HG02642 (cell line): Measurements from ENCODE around the gene GPR32.
"Not testable (repeated sequence)": the region's sequence is repeated elsewhere in the genome, so short reads cannot be mapped to it uniquely, and the experiment has no call there.

Source experiments
- ATAC-seq: cut with Tn5 transposase; IDR thresholded peaks from one replicate; pipeline ENCODE4 v1.9.1; 2021; ENCODE audit warnings: mild to moderate bottlenecking; ENCODE audit not compliant: unreplicated experiment, poor library complexity

The GPR32 gene

GRCh38 chr19:50797781-50798658, 27.8 kb downstream of the GPR32 start:
- no peak for ATAC-seq

DNA sequence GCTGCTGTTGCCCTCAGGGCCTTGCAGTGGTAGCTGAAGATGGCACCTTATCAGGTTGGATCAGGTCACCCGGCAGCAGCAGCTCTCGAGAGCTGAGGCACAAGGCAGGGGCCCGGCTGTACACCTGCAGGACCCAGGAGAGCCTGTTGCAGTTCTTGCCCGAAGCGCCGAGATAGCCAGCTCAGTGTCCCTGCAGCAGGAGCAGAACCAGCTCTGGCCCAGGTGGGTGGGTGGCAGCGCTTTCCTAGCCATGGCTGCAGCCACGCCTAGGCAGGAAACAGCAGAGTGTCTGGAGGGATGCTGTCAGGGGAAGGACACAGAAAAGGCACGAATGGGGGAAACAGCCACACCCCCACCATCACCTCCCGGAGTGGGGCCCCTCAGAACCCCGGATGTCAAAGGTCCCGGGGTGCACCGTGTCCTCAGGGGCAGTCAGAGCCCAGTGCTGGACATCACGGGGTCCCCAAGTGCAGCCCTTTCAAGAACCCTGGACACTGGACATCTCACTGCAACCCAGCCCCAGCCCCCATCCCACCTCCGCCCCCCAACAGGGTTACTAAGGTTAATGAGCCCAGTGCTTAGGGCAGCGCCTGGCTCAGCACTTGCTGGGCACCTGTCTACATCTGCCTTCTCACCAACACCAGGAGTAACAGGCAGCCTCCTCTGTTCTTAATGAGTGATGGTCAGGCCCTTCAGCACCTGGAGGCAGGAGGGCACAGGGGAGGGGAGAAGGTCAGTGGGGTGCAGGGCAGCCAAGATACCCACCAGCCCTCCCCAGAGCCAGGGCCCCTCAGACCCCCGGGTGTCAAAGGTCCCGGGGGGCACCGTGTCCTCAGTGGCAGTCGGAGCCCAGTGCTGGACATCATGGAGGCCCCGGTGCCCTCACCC, 28.6 kb downstream of the GPR32 start:
- no peak for ATAC-seq

DNA sequence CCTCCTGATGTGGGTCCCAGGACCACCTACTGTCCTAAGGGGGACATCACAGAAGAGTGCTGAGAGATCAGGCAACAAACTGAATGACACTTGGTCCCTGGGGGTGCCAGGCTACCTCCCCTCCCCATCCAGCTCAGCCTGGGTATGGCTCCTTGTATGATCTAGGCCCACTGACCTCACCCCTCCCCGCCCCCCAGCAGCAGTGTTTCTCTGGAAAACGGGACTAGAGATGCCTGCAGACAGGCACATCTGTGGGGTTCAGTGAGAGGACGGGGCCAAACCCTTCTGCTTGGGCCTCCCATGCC, 29.2 kb downstream of the GPR32 start:
- no peak for ATAC-seq

DNA sequence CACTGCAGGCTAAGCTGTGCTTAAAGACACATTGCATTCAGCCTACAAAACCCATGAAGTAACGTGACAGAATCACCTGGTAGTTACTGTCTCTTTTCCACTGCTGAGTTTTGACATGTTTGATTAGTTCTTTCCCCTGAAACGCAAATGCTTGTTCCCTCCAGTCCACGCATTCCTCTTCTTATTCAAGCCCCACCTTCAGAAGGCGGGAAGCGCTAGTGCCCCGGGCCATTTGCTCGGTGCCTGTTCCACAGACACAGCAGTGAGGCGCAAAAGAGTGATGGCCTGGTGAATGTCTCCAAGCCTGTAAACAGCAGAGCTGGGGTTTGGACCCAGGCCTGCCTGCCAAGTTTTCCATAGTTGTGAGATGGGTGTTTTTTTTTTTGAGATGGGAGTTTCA, 30.8 kb downstream of the GPR32 start:
- no peak for ATAC-seq

- no peak for ATAC-seq
Observed at GRCh38 chr19:50803633-50804419, 33.6 kb downstream of the GPR32 start.

- peak; percentile 94 for ATAC-seq
Observed at GRCh38 chr19:50804420-50805272, 34.4 kb downstream of the GPR32 start.

- no peak for ATAC-seq
Observed at GRCh38 chr19:50808856-50809255, 38.6 kb downstream of the GPR32 start.

DNA sequence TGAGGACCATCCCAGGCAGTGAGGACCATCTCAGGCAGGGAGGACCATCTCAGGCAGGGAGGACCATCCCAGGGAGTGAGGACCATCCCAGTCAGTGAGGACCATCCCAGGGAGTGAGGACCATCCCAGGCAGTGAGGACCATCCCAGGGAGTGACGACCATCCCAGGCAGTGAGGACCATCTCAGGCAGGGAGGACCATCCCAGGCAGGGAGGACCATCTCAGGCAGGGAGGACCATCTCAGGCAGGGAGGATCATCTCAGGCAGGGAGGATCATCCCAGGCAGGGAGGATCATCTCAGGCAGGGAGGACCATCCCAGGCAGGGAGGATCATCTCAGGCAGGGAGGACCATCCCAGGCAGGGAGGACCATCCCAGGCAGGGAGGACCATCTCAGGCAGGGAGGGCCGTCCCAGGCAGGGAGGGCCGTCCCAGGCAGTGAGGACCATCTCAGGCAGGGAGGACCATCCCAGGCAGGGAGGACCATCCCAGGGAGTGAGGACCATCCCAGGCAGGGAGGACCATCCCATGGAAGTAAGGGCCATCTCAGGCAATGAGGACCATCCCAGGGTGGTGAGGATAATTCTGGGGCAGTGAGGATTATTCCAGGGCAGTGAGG, 41.5 kb downstream of the GPR32 start:
- ATAC-seq = not testable (repeated sequence)

DNA sequence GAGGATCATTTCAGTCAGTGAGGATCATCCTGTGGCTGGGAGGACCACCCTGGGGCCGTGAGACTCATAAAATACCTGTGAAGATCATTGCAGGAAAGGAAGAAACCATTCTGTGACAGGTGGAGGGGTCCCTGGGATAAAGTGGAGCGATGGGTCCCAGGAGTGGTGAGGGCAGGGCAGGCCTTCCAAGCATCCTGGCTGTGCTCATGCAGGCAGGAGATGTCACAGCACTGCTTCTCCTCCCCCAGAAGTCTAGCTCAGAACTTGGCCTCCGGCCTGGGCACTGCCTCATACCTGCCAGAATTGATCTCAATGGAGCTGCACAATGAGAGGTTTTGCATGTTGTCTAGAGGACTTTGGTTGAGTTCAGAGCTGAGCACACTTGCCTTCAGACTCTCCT, 42.2 kb downstream of the GPR32 start:
- no peak for ATAC-seq

GRCh38 chr19:50814883-50815282, 44.6 kb downstream of the GPR32 start:
- no peak for ATAC-seq

GRCh38 chr19:50815439-50815838, 45.2 kb downstream of the GPR32 start:
- no peak for ATAC-seq

- peak; percentile 60 for ATAC-seq
Observed at GRCh38 chr19:50817941-50818858, 47.9 kb downstream of the GPR32 start.

DNA sequence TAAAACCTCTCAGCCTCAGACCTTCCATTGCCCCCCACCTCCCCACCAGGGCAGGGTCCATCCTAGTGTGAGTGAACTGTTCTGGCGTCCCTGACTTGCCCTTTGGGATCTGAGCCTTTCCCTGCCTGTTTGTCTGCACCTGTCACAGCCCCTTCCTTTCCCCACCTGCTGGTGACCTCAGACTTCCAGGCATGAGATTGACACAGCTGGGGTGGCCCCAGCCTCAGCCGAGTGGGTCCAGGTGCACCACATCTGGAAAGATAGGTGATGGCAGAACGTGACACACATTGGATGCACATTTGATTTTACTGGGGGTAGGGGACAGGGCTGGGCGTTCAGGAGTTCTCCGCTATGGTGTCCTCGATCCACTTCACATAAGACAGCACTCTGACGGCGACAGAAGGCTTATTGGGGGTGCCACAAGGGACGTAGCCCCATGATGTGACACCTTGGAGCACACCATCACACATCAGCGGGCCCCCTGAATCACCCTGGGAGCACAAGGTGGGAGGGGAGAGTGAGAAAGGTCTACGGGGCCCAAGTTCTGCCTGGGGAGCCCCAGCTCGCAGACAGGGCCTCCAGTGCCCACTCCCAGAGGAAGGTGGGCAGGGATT, 48.7 kb downstream of the GPR32 start:
- no peak for ATAC-seq

- ATAC-seq = no peak
Observed at GRCh38 chr19:50819636-50820035, 49.4 kb downstream of the GPR32 start.

DNA sequence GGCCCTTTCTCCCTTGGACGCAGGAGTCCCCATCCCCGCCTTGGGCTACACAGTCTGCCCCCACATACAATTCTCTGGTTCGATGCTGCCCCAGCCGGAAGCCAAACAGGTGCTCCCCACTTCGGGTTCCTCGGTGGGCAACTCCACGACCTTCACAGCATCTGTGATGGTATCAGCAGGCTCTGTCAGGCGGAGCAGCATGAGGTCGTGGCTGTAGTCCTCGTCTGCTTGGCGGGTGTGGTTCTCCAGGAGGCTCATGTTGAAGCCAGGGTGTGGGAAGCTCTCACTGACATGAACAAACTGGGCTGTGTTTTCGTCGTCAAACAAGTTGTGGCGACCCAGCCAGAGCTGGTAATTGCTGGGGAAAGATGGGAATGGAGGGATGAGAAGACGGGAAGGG, 49.8 kb downstream of the GPR32 start:
- ATAC-seq = no peak

- ATAC-seq = no peak
Observed at GRCh38 chr19:50820549-50821247, 50.4 kb downstream of the GPR32 start.

GRCh38 chr19:50821248-50821612, 51.0 kb downstream of the GPR32 start:
- no peak for ATAC-seq
